ENCODE results near the gene WDR70.

GRCh38 chr5:37714756-37715155, 335.6 kb downstream of the WDR70 start:
- TF ChIP-seq CTCF (IDR thresholded peaks at IDR 0.05) (no peak), POLR2A (IDR thresholded peaks at IDR 0.05) (no peak)

Data from Peyer's patch (tissue), 4 donors.